Measurements from ENCODE around the gene LRFN2.

The LRFN2 gene

GRCh38 chr6:40400738-40401137 is 186.4 kb downstream of the LRFN2 start:
- no peak for DNase-seq (ENCODE audit: low read depth in 2 of 2)

DNA sequence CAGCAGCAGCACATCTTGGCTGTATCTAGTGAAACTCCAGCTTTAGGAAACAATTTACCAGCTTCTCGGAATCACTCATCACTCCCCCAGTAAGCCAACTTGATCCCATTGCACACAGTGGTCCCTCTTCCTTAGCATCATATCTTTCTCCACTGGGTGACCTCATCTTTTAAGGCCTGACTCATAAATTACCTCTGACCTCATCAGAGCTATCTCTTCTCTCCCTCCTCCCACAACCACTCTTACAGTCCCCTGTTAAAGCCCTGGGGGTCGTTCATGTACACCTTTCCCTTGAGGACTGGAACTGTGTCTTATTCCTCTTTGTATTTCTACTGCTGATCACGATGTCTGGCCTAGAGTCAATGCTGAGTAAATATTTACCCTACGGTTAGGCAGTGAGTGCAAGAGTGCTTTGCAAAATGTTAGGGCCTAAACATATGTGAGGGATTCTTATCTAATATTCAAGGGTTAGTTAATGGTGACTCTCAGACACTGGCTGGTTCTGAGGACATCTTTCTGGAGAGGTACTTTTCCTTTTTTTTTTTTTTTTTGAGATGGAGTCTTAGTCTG is 187.2 kb downstream of the LRFN2 start:
- no peak for DNase-seq (ENCODE audit: low read depth in 2 of 2)

GRCh38 chr6:40398810-40399477 is 188.2 kb downstream of the LRFN2 start:
- DNase-seq (ENCODE audit: low read depth in 2 of 2), result no peak

DNA sequence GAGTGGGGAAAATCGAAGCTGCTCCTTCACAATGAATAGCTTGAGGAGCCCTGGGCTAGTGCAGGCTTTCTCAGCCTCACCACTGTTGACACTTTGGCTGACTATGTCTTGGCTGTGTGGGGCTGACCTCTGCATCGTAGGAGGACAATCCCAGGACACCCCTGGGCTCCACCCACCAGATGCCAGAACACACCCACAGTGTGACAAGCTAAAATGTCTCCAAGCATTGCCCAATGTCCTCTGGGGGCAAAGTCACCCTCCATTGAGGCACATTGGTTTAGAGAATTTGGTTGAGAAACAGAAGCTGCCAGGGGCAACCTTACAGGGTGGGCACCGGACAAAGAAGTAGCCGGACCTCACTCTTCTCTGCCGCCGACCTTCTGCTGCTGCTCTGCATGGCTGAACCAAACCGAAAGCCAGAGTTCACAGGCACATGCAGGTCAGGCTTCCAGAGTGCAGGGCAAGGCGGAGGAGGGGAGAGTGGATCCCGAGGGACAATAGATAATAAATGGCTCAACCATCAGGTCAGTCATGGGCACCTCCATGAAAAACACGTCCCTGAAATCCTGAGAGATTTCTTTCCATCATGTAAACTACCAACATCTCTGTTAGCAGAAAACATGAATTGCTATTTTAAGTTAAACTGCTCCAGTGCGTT is 189.0 kb downstream of the LRFN2 start:
- no peak for DNase-seq (ENCODE audit: low read depth in 2 of 2)

DNA sequence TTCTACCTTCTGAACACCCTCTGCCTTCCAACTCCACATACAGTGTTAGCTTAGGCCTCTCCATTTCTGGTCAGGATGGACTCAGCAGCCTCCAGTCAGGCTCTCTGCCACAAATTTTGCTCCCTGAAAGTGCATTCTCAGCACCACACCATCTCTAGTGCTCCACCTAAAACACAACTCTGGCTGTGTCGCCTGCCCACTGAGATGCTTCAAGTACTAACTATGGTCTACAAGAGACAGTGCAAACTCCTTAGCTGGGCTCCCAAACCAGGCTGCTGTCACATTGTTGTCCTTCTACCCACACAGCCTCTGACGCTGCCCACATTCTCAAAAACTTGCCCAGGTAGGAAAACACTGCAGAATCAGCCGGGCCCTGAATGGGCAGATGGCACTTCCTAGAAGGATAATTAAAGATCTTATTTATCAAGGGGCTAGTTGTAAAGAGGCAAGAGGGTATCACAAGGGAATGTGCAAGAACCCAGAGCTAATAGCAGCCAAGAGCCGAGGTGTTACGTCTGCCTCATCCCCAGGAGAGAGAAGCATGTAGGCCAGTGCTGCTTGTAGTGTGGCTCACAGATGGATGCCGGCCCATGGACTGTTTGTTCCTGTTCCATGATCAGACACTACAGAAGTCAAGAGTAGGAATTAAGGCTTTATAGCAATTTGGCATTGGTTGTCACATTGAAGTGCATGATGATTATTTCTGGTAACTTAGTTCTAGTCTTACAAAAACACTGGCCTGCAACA is 189.7 kb downstream of the LRFN2 start:
- DNase-seq (ENCODE audit: low read depth in 2 of 2), result no peak

- no peak for DNase-seq (ENCODE audit: low read depth in 2 of 2)
Measured at GRCh38 chr6:40395698-40396076, 191.5 kb downstream of the LRFN2 start.

GRCh38 chr6:40395066-40395697 is 192.0 kb downstream of the LRFN2 start:
- no peak for DNase-seq (ENCODE audit: low read depth in 2 of 2)

DNA sequence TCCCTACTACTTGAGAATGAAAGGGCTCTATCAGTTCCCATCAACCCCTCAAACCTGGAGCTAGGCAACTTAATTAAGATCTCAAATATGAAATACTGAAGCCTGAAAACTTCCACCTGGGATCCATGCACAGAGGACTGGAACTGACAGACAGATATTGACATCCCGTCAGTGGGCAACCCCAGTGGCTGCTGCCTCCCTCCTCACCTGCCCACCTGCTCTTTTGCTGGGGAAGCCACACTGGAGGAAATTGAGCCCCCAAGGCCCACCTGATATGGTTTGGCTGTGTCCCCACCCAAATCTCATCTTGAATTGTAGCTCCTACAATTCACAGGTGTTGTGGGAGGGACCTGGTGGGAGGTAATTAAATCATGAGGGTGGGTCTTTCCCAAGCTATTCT is 192.8 kb downstream of the LRFN2 start:
- DNase-seq (ENCODE audit: low read depth in 2 of 2), result no peak

DNA sequence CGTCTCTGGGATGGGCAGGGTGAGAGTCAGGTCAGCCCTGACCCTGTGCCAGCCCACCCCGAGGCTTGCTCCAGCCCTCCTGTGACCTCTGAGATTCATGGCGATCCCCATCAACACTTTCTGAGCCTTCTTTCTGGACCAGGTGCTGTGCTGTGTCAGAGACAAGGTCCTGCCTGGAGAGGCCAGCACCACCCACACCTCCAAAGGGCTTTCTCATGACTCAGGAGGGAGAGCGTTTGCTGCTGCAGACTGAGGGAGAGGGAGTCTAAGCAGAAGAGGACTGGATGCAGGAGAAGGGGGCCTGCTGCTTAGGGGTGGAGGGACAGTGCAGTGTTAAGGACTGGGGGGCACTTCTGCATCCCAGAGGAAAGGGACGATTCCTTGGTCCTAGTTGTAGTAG is 193.5 kb downstream of the LRFN2 start:
- no peak for DNase-seq (ENCODE audit: low read depth in 2 of 2)

GRCh38 chr6:40392589-40392988 is 194.6 kb downstream of the LRFN2 start:
- DNase-seq (ENCODE audit: low read depth in 2 of 2), result no peak

- no peak for DNase-seq (ENCODE audit: low read depth in 2 of 2)
Measured at GRCh38 chr6:40391851-40392517, 195.2 kb downstream of the LRFN2 start.

GRCh38 chr6:40391086-40391485 is 196.1 kb downstream of the LRFN2 start:
- DNase-seq (ENCODE audit: low read depth in 2 of 2), result no peak

GRCh38 chr6:40390144-40390800 is 196.9 kb downstream of the LRFN2 start:
- DNase-seq (ENCODE audit: low read depth in 2 of 2), result no peak

- no peak for DNase-seq (ENCODE audit: low read depth in 2 of 2)
Measured at GRCh38 chr6:40389254-40389653, 197.9 kb downstream of the LRFN2 start.

- no peak for DNase-seq (ENCODE audit: low read depth in 2 of 2)
Measured at GRCh38 chr6:40387871-40388264, 199.3 kb downstream of the LRFN2 start.

GRCh38 chr6:40387127-40387870 is 199.9 kb downstream of the LRFN2 start:
- no peak for DNase-seq (ENCODE audit: low read depth in 2 of 2)

GRCh38 chr6:40386200-40386599 is 201.0 kb downstream of the LRFN2 start:
- DNase-seq (ENCODE audit: low read depth in 2 of 2), result no peak

DNA sequence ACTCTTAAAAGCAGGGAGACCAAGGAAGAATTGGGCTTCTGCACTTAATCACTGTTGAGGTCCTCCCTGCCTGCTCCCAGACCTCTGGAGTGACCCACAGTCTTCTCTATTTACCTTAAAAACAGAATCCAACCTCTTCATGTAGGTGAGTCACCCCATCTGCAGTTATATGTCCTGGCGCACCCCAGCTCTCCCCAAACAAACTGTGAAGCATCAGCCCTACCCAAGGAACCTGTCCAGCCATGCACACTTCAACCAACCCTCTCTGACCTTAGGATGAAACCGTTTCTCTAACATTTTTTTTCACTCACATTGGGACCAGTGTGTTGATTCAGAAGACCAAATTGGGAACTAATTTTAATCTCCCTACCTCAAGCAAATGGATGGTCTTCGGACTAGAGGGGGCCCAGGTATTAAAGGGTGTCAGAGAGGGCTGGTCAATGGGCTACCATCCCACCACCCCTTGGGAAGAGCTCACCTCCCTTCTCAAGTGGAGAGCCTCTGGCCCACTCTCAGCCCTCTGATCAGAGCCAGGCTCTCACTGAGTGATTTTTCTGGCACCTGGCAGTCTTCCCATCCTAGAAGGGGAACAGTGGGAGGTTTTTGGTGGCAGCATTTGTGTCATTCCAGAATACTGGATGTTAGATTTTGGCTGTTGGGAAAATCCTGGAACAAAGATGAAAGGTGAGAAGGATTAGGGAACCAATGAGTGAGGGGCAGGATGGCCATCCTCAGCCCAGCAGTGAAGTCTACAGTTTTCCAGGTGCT is 203.6 kb downstream of the LRFN2 start:
- no peak for DNase-seq (ENCODE audit: low read depth in 2 of 2)

DNA sequence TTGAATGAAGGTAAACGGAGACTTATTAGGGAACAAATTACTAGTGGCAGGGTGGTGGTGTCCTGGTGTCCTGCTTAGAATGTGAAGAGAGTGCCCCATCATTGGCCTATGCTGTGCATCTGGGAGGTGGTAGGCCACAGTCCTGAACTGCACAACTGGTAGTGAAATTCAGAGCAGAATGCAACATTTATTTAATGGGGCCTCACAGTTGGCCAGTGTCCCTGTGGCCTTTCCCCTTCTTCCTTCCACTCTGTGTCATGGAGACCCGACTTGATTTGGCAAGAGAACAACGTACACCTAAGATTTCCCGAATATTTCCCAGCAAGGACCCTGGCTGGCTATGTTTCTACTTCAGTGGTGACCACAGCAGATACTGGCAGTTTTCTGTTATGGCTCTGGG is 206.9 kb downstream of the LRFN2 start:
- no peak for DNase-seq (ENCODE audit: low read depth in 2 of 2)

DNA sequence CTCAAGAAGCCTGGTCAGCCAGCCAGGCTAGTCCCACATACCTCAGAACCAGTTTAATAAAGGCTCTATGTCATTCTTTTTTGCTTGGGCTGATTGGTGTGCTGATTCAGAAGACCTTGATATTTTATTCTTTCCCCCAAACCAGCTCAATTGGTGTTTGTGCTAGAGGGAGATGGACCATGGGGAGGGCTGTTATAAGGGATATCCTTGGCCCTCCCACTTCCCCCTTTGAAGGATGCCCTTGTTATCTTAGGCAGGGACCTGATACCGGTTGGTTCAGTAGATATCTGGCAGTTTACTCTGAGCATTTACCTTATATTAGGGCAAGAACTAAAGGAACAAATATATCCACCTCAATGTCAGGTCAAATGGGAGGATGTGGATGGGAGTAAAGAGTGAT is 207.4 kb downstream of the LRFN2 start:
- DNase-seq (ENCODE audit: low read depth in 2 of 2), result no peak
